Measurements from ENCODE around the gene GP9. TPM values are rescaled to one million over a fixed set of nuclear protein-coding genes. Genes with fewer than 3 reads are reported as not detected.

Gene GP9
- total RNA-seq, 2 experiments from 2014 or later: not detected

DNA sequence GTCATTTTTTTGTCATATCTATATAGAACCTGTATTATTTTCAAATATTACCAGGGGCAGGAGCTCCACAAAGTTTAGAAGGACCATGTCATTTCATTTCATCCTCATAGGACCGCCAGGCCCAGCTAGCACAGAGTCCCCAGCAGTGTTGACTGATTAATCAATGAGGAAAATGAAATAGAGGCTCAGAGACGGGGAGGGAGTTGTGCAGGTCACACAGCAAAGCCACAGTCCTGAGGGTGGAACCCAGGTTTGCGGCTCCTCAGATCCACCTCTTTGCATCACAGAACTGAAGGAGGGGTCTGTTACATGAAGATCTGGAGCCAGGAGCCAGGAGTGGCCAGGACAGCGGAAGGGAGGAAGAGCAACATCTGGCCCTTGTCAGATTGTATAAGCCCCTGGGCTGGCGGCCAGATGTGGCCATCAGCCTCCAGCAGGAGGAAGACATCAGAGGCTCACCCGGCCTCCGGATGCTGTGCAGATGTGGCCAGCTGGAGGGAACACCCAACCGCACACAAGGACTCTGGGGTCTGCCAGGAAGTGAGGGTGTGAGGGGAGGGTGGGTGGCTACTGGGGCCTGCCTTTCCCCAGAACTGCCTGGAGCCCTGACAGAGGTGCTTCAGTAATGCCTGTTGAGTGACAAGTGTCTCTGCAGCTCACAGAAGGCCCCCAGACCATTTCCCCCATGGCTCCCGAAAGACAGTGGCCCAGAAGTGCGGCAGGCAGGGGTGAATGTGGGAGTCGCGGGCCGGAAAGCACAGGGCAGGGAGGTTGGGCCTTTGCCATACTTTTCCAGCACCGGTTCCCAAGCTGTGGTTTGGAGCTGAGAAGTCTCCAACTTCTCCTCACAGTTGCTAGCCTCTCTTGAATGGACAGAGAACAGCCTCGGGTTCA, 38.2 kb upstream of the GP9 start:
- intact Hi-C loops (cut with micrococcal nuclease): no loop called here
- Mint-ChIP-seq H3K27ac (no peak overlapping the region), H3K4me3 (no peak overlapping the region), H3K4me1 (ENCODE audit: low read depth) (peaks cover 28% of the 10 kb centered on the region), H3K9me3 (no peaks in the 10 kb centered on the region), H3K27me3 (no peaks in the 10 kb centered on the region), H3K36me3 (ENCODE audit: low read depth) (no peaks in the 10 kb centered on the region)
- DNase-seq (no peak), ATAC-seq (no peak)
- TF ChIP-seq, protein P1, sequence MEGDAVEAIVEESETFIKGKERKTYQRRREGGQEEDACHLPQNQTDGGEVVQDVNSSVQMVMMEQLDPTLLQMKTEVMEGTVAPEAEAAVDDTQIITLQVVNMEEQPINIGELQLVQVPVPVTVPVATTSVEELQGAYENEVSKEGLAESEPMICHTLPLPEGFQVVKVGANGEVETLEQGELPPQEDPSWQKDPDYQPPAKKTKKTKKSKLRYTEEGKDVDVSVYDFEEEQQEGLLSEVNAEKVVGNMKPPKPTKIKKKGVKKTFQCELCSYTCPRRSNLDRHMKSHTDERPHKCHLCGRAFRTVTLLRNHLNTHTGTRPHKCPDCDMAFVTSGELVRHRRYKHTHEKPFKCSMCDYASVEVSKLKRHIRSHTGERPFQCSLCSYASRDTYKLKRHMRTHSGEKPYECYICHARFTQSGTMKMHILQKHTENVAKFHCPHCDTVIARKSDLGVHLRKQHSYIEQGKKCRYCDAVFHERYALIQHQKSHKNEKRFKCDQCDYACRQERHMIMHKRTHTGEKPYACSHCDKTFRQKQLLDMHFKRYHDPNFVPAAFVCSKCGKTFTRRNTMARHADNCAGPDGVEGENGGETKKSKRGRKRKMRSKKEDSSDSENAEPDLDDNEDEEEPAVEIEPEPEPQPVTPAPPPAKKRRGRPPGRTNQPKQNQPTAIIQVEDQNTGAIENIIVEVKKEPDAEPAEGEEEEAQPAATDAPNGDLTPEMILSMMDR (IDR thresholded peaks at IDR 0.05): no peak
- ChIA-PET POLR2A (interaction anchor here (1.1 to 1.6 kb wide), 3 partner anchors 9 to 11 kb away, joined by 3 to 5 read pairs (median 3); no protein-coding TSS in a partner anchor), CTCF (interaction anchor here (0.8 to 8.6 kb wide), 4 partner anchors 16 to 224 kb away, joined by 3 to 66 read pairs (median 12); no protein-coding TSS in a partner anchor)

DNA sequence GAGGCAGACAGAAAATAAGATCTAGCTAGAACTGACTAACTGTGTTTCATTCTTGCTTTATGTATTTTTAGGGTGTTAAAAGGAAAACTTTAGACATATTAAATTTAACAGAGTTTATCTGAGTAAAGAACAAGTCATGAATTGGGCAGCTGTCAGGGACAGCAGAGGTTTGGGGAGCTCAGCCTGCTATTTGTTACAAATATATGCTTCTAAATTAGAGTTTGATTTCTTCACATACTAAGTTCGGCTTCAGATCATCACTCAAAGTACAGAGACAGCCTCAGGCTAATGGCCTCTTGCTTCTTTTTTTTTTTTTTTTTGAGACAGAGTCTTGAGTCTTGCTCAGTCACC, 37.6 kb upstream of the GP9 start:
- ATAC-seq: no peak
- Mint-ChIP-seq H3K27me3 (no peaks in the 10 kb centered on the region), H3K4me3 (no peak overlapping the region), H3K27ac (no peak overlapping the region), H3K9me3 (no peaks in the 10 kb centered on the region), H3K36me3 (ENCODE audit: low read depth) (no peaks in the 10 kb centered on the region), H3K4me1 (ENCODE audit: low read depth) (peaks cover 22% of the 10 kb centered on the region)
- TF ChIP-seq, protein P1 (IDR thresholded peaks at IDR 0.05): no peak
- intact Hi-C loops (cut with micrococcal nuclease): no loop called here
- DNase-seq: no peak
- ChIA-PET POLR2A (interaction anchor here (1.6 kb wide), 1 partner anchor 10 kb away, joined by 5 read pairs; no protein-coding TSS in a partner anchor), CTCF (interaction anchor here (1.1 to 8.6 kb wide), 3 partner anchors 17 to 53 kb away, joined by 9 to 66 read pairs (median 15); no protein-coding TSS in a partner anchor)

DNA sequence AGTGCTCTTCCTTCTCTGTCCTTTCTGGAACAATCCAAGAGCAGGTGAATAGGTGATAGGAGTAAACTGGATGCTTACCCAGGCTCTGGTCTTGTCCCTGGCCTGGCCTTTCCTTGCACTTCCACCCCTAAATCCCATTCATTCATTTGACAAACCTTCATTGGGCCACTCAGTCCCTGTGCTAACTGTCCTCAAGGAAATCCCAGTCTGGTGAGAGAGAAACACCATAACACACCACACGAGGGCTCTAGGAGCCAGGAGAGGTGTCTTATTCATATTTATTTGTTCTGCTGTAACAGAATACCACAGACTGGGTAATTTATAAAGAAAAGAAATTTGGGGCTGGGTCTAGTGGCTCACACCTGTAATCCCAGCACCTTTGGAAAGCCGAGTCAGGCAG, 36.7 kb upstream of the GP9 start:
- POLR2A ChIA-PET: interaction anchor here (1.5 kb wide), 1 partner anchor 292 kb away, joined by 3 read pairs; a partner anchor contains a TSS
- Mint-ChIP-seq H3K4me1 (ENCODE audit: low read depth) (peaks cover 22% of the 10 kb centered on the region), H3K27me3 (no peaks in the 10 kb centered on the region), H3K27ac (no peak overlapping the region), H3K36me3 (ENCODE audit: low read depth) (no peaks in the 10 kb centered on the region), H3K9me3 (no peaks in the 10 kb centered on the region), H3K4me3 (no peak overlapping the region)
- TF ChIP-seq, protein P1 (IDR thresholded peaks at IDR 0.05): no peak
- intact Hi-C loops (cut with micrococcal nuclease): no loop called here
- CTCF ChIA-PET: interaction anchor here (1.1 to 5.0 kb wide), 4 partner anchors 17 to 53 kb away, joined by 9 to 37 read pairs (median 30); no protein-coding TSS in a partner anchor
- ATAC-seq: no peak
- DNase-seq: no peak

DNA sequence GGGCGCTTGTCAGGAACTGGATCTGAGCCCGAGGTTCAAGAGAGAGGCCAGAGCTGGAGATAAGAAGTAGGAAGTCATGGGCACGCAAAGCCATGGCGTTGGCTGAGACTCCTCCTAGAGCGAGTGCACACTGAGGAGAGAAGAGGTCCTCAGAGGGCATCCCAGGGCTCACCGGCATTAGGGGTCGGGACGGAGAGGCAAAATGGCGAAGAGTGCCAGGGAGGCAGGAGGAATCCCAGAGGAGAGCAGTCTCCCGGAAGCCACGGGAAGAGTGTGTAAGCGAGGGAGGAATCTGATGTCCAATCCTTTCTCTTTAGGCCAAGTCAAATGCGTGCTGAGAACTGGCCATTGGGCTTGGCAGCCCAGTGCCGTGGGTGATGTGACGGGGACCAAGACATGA, 35.5 kb upstream of the GP9 start:
- Mint-ChIP-seq H3K27me3 (no peaks in the 10 kb centered on the region), H3K4me1 (ENCODE audit: low read depth) (peaks cover 22% of the 10 kb centered on the region), H3K36me3 (ENCODE audit: low read depth) (no peaks in the 10 kb centered on the region), H3K9me3 (no peaks in the 10 kb centered on the region), H3K4me3 (no peak overlapping the region), H3K27ac (no peak overlapping the region)
- intact Hi-C loops (cut with micrococcal nuclease): loop anchor here (5.0 kb wide), 1 partner anchor 53 kb away; no protein-coding TSS in a partner anchor
- ChIA-PET CTCF (interaction anchor here (1.2 to 5.0 kb wide), 8 partner anchors 8 to 299 kb away, joined by 3 to 77 read pairs (median 24); no protein-coding TSS in a partner anchor), POLR2A (interaction anchor here (0.5 to 3.6 kb wide), 5 partner anchors 8 to 291 kb away, joined by 3 to 56 read pairs (median 7); a partner anchor contains a TSS)
- DNase-seq (no peak), ATAC-seq (no peak)
- TF ChIP-seq, protein P1 (IDR thresholded peaks at IDR 0.05): no peak
